Endothelial cell of umbilical vein (primary cell): Measurements from ENCODE around the gene LAMA4. TPM values are rescaled to one million over a fixed set of nuclear protein-coding genes. Genes with fewer than 3 reads are reported as not detected.

Experiments
- BruUV-seq: library from RNA; stranded (reverse); fragments of 400-500 nt; replicated peaks from 2 replicates; lab custom pipeline; 2021; lab: Mats Ljungman, UMichigan
- CTCF ChIA-PET: fragments of 300-600, 350-600 bp; sonication (Branson Sonifier 250); formaldehyde crosslinking; loops from one replicate; lab custom pipeline; 2021; ENCODE audit warnings: antibody characterized with exemption, inconsistent platforms; lab: Charles Lee
- POLR2A ChIA-PET: fragments of 300-600, 350-600 bp; sonication (Branson Sonifier 250); formaldehyde crosslinking; loops from one replicate; lab custom pipeline; 2021; ENCODE audit warnings: antibody characterized with exemption, inconsistent platforms; lab: Charles Lee
- DNase-seq: peaks from one replicate; pipeline ENCODE4 v3.0.0-alpha.2; 2011; ENCODE audit warnings: low read depth, low spot score
- FAIRE-seq: peaks from 2 replicates; lab custom pipeline; 2011; peaks lifted over from hg19 to GRCh38; lab: Jason Lieb, UNC
- H2AFZ ChIP-seq: 2 replicates; pipeline ENCODE4 v1.6.0; 2012; ENCODE audit warnings: low read depth, low read length, control low read depth, inconsistent platforms
- H3K27ac ChIP-seq: 2 replicates; pipeline ENCODE4 v1.5.1; 2011; ENCODE audit warnings: low read depth, mild to moderate bottlenecking, control low read depth, low read length, moderate library complexity; ENCODE audit not compliant: insufficient read depth
- H3K27me3 ChIP-seq, 2 experiments: 2 replicates each; pipeline versions ENCODE4 v1.6.0 to v1.6.1; 2011; ENCODE audit warnings: low read length in 2 of 2, mixed read lengths in 1 of 2; ENCODE audit not compliant: control insufficient read depth in 2 of 2, insufficient read depth in 2 of 2
- H3K36me3 ChIP-seq, 2 experiments: 2 replicates in 1 of 2; 3 replicates in 1 of 2; pipeline ENCODE4 v1.5.1; 2011; ENCODE audit warnings: low read length in 2 of 2, mild to moderate bottlenecking in 1 of 2, moderate library complexity in 1 of 2; ENCODE audit not compliant: control insufficient read depth in 2 of 2, insufficient read depth in 2 of 2; ENCODE audit errors: extremely low read depth in 1 of 2
- H3K4me1 ChIP-seq: 3 replicates; pipeline ENCODE4 v1.5.1; 2011; ENCODE audit warnings: mild to moderate bottlenecking, low read length; ENCODE audit not compliant: control insufficient read depth, insufficient read depth; ENCODE audit errors: extremely low read depth
- H3K4me2 ChIP-seq: 2 replicates; pipeline ENCODE4 v1.6.1; 2011; ENCODE audit warnings: low read length, control low read depth, mixed read lengths; ENCODE audit not compliant: insufficient read depth
- H3K4me3 ChIP-seq, 3 experiments: fragments of 200-600 bp in 1 of 3; sonication (generic), shearing (Covaris generic) in 1 of 3; replicated peaks in 1 of 3; 2 replicates each; pipeline ENCODE4 v1.5.1; 2011 to 2016; ENCODE audit warnings: control low read depth in 3 of 3, low read length in 3 of 3, mild to moderate bottlenecking in 2 of 3, inconsistent platforms in 1 of 3, low read depth in 1 of 3, moderate library complexity in 1 of 3; ENCODE audit not compliant: insufficient read depth in 1 of 3
- H3K79me2 ChIP-seq: 2 replicates; pipeline ENCODE4 v1.6.0; 2012; ENCODE audit warnings: low read length, inconsistent platforms; ENCODE audit not compliant: control insufficient read depth, insufficient read depth
- H3K9ac ChIP-seq: replicated peaks from 2 replicates; pipeline ENCODE3; 2011; ENCODE audit warnings: low read length, control low read depth; ENCODE audit not compliant: insufficient read depth; ENCODE audit errors: extremely low read depth
- H3K9me1 ChIP-seq: replicated peaks from 3 replicates; pipeline ENCODE4 v1.6.0; 2011; ENCODE audit warnings: mild to moderate bottlenecking, low read length; ENCODE audit not compliant: control insufficient read depth, insufficient read depth; ENCODE audit errors: extremely low read depth
- H3K9me3 ChIP-seq: replicated peaks from 2 replicates; pipeline ENCODE4 v1.5.1; 2012; ENCODE audit warnings: low read length, inconsistent platforms; ENCODE audit not compliant: control insufficient read depth, insufficient read depth
- H4K20me1 ChIP-seq: replicated peaks from 2 replicates; pipeline ENCODE3; 2011; ENCODE audit warnings: mild to moderate bottlenecking, low read length; ENCODE audit not compliant: control insufficient read depth, insufficient read depth; ENCODE audit errors: extremely low read depth
- EZH2 ChIP-seq: IDR thresholded peaks from 2 replicates; pipeline ENCODE4 v1.6.1; 2012; ENCODE audit warnings: borderline replicate concordance, low read depth, mild to moderate bottlenecking, moderate library complexity, low read length, inconsistent platforms; ENCODE audit not compliant: severe bottlenecking
- FOS ChIP-seq: IDR thresholded peaks from 2 replicates; pipeline ENCODE4 v1.6.1; 2011; ENCODE audit warnings: mild to moderate bottlenecking, low read length, moderate library complexity, borderline replicate concordance; ENCODE audit not compliant: insufficient read depth
- GATA2 ChIP-seq: IDR thresholded peaks from 2 replicates; pipeline ENCODE4 v1.7.0; 2011; ENCODE audit warnings: low read depth, mild to moderate bottlenecking, moderate library complexity, mixed read lengths, low read length; ENCODE audit not compliant: insufficient read length, insufficient read depth
- JUN ChIP-seq: IDR thresholded peaks from 2 replicates; pipeline ENCODE4 v1.6.1; 2011; ENCODE audit warnings: borderline replicate concordance, low read depth; ENCODE audit not compliant: insufficient read length, insufficient read depth
- MYC ChIP-seq: IDR thresholded peaks from one replicate; pipeline ENCODE4 v1.6.1; 2011; ENCODE audit warnings: mild to moderate bottlenecking, low read depth, low read length
- POLR2A ChIP-seq: IDR thresholded peaks from 2 replicates; pipeline ENCODE4 v1.6.1; 2012; ENCODE audit warnings: low read depth, mild to moderate bottlenecking, control low read depth, low read length
- POLR2AphosphoS5 ChIP-seq: IDR thresholded peaks from 2 replicates; pipeline ENCODE4 v1.6.1; 2012; ENCODE audit warnings: low read depth, mild to moderate bottlenecking, control low read depth, low read length, moderate library complexity; ENCODE audit not compliant: insufficient read depth
- dilution Hi-C: fragments of 300-500 bp; cut with MboI; formaldehyde crosslinking; loops from one replicate; pipeline ENCODE4 v1.15.0; 2019; ENCODE audit warnings: low sequenced_read_pairs; ENCODE audit not compliant: extremely low pct_ligation_motif_present
- intact Hi-C: fragments of 100-400 bp; cut with micrococcal nuclease; formaldehyde crosslinking; loops from one replicate; pipeline ENCODE4 v1.10.0; 2022
- polyA plus RNA-seq, 4 experiments: library from polyadenylated mRNA; depleted of rRNA in 3 of 4; stranded (reverse) in 3 of 4; unstranded in 1 of 4; fragments of >200 nt; gene quantifications; 2 replicates each; pipeline versions ENCODE4 v1.2.1 to v1.2.3, GENCODE V29; 2011 to 2012; ENCODE audit warnings: missing spikeins in 1 of 4
- total RNA-seq: library from RNA; stranded (reverse); gene quantifications from 2 replicates; pipeline ENCODE4 v1.2.3, GENCODE V29; 2021
- TF ChIP-seq, protein P1 (sequence below): IDR thresholded peaks from 2 replicates; pipeline ENCODE4 v1.6.1; 2011; ENCODE audit not compliant: insufficient read depth, insufficient read length
- TF ChIP-seq, protein P2 (sequence below), 2 donors: IDR thresholded peaks; 1 replicate in 1 of 2; 2 replicates in 1 of 2; pipeline ENCODE4 v1.5.1; 2011; ENCODE audit warnings: low read length in 2 of 2, mild to moderate bottlenecking in 2 of 2, moderate library complexity in 2 of 2, control low read depth in 1 of 2, inconsistent platforms in 1 of 2, low read depth in 1 of 2; ENCODE audit not compliant: insufficient read depth in 1 of 2; ENCODE audit errors: extremely low read depth in 1 of 2

LAMA4 gene
- total and polyA plus RNA-seq, 2 donors (not counting 3 experiments of a cell fraction or from before 2014, with no cell fraction given): 384 to 629 TPM

DNA sequence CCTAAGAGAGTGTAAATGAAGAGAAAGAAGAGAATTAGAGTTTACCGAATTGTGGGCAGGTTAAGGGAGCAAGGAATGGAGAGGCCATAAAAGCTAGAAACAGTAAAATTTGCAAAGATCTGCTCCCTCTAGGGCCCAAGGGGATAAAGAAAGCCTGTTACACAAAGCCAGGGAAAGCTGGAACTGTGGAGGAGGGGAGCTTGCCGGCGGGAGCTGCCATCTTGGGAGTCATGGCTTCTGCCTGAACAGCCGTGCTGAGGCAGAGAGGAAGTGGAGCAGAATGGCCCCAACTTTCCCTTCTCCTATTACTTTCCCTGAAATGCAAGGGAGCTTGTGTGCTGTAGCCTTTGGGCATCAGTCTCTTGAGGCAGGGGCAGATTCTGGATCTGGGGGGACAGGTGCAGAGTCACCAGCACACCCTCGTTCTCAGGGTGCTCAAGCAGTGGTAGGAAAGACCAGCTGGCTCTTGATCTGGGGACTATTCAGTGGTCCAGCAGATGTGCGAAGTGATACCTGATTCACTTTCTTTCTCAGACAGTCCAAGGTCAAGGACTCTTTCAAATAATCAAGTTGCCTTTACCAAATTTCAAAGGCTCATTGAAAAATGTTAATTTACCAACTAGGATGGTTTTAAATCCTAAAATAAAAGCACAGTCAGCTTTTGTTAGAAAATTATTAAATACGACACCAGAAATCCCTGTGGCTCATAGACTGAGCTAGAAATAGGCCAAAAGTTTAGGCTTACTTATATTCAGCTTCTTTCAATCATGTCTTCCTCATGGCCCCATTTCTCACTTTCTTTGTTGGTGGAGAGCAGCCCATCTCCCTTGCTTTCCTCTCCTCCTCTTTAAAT lies 25.7 kb downstream of the LAMA4 start:
- no peak overlapping the region for H3K4me3 ChIP-seq
- intact Hi-C loops (no loop called here), dilution Hi-C loops (no loop called here)
- FAIRE-seq (no peak), DNase-seq (no peak)
- no TSS peak for BruUV-seq
- H3K9me1 ChIP-seq: no peaks in the 10 kb centered on the region
- H3K4me1 ChIP-seq: peaks cover 91% of the 10 kb centered on the region
- H3K36me3 ChIP-seq: peaks cover 5 to 9% of the 10 kb centered on the region in 2 experiments
- H3K9ac ChIP-seq: peak overlapping the region; percentile 96
- H3K9me3 ChIP-seq: no peaks in the 10 kb centered on the region
- ChIA-PET CTCF (interaction anchor here (1.0 to 1.9 kb wide), 7 partner anchors 11 to 83 kb away, joined by 3 to 9 read pairs (median 4); no protein-coding TSS in a partner anchor), POLR2A (interaction anchor here (1.0 to 1.4 kb wide), 2 partner anchors 7 to 12 kb away, joined by 3 to 6 read pairs; no protein-coding TSS in a partner anchor)
- TF ChIP-seq GATA2 (no peak), EZH2 (no peak), POLR2AphosphoS5 (no peak), MYC (no peak), POLR2A (no peak), FOS (no peak), JUN (no peak)
- TF ChIP-seq, protein P1, sequence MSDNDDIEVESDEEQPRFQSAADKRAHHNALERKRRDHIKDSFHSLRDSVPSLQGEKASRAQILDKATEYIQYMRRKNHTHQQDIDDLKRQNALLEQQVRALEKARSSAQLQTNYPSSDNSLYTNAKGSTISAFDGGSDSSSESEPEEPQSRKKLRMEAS: no peak
- TF ChIP-seq, protein P2, sequence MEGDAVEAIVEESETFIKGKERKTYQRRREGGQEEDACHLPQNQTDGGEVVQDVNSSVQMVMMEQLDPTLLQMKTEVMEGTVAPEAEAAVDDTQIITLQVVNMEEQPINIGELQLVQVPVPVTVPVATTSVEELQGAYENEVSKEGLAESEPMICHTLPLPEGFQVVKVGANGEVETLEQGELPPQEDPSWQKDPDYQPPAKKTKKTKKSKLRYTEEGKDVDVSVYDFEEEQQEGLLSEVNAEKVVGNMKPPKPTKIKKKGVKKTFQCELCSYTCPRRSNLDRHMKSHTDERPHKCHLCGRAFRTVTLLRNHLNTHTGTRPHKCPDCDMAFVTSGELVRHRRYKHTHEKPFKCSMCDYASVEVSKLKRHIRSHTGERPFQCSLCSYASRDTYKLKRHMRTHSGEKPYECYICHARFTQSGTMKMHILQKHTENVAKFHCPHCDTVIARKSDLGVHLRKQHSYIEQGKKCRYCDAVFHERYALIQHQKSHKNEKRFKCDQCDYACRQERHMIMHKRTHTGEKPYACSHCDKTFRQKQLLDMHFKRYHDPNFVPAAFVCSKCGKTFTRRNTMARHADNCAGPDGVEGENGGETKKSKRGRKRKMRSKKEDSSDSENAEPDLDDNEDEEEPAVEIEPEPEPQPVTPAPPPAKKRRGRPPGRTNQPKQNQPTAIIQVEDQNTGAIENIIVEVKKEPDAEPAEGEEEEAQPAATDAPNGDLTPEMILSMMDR (IDR thresholded peaks at IDR 0.05; ENCODE audit: extremely low read depth in 1 of 2, insufficient read depth in 1 of 2, low read depth in 1 of 2, low read length in 2 of 2): no peak
- no peaks in the 10 kb centered on the region for H3K27me3 ChIP-seq
- H3K4me2 ChIP-seq: peak overlapping the region; percentile 52
- no peaks in the 10 kb centered on the region for H4K20me1 ChIP-seq
- H2AFZ ChIP-seq: no peak overlapping the region
- H3K27ac ChIP-seq: peak overlapping the region; percentile 100
- H3K79me2 ChIP-seq: peaks cover 76% of the 10 kb centered on the region
